Measurements from ENCODE around the gene PLCH2.

PLCH2 gene

DNA sequence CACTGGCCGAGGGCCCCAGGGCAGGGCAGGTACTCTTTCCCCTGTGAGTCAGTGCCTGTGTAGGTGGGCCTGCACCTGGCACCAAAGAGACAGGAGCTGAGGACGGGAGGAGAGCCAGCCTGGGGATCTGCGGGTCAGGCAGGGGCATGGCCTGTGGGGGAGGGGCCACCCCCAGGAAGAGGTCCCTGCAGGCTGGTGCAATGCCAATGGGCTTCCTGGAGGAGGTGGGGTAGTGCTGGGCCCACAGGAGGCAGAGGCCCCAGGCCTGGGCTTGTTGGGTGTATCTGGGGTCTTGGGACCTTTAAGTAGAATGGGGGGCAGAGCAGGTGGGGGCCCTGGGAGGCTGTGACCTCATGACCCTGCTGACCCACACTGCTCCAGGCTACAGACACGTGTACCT is 23.2 kb downstream of the PLCH2 start:
- no peak for DNase-seq (ENCODE audit: low read depth)

GRCh38 chr1:2499986-2500596 is 24.0 kb downstream of the PLCH2 start:
- DNase-seq (ENCODE audit: low read depth), result no peak

- DNase-seq (ENCODE audit: low read depth), result no peak
Measured at GRCh38 chr1:2501041-2501819, 25.1 kb downstream of the PLCH2 start.

GRCh38 chr1:2501820-2502119 is 25.7 kb downstream of the PLCH2 start:
- no peak for DNase-seq (ENCODE audit: low read depth)

DNA sequence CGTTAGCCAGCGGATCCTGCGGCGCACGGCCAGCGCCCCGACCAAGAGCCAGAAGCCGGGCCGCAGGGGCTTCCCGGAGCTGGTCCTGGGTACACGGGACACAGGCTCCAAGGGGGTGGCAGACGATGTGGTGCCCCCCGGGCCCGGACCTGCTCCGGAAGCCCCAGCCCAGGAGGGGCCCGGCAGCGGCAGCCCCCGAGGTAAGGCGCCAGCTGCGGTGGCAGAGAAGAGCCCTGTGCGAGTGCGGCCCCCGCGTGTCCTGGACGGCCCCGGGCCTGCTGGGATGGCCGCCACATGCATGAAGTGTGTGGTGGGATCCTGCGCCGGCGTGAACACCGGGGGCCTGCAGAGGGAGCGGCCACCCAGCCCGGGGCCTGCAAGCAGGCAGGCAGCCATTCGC is 26.1 kb downstream of the PLCH2 start:
- DNase-seq (ENCODE audit: low read depth), result no peak

- DNase-seq (ENCODE audit: low read depth), result no peak
Measured at GRCh38 chr1:2502661-2503553, 26.8 kb downstream of the PLCH2 start.

DNA sequence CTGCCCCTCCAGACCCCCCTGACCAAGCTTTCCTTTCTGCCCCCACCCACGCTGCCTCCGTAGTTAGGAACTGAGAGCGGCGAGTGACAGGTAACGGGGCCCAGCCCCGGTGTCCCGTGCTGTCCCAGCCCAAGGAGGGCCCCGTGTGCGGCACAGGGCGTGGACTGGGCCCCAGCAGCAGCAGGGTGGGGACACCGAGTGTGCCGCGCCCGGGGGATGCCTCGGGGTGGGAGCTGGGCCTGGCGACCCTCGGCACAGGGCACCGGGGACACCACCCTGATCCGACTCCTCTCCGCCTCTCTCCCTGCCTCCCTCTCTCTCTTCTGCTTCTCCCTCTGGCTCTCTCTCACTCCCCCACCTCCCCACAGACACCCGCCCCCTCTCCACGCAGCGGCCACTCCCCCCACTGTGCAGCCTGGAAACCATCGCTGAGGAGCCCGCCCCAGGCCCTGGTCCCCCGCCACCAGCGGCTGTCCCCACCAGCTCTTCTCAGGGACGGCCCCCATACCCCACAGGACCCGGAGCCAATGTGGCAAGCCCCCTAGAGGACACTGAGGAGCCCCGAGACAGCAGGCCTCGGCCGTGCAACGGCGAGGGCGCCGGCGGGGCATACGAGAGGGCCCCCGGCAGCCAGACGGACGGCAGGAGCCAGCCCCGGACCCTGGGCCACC is 27.6 kb downstream of the PLCH2 start:
- DNase-seq (ENCODE audit: low read depth), result no peak

- no peak for DNase-seq (ENCODE audit: low read depth)
Measured at GRCh38 chr1:2504225-2504948, 28.3 kb downstream of the PLCH2 start.

DNA sequence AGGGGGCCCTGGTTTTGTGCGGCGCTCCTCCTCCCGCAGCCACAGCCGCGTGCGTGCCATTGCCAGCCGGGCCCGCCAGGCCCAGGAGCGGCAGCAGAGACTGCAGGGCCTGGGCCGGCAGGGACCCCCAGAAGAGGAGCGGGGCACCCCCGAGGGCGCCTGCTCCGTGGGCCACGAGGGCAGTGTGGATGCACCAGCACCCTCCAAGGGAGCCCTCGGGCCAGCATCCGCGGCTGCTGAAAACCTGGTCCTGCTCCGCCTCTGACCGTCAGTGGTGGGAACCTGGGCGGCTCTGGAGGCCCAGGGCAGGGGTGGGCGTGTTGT is 28.8 kb downstream of the PLCH2 start:
- no peak for DNase-seq (ENCODE audit: low read depth)

GRCh38 chr1:2505461-2505994 is 29.4 kb downstream of the PLCH2 start:
- DNase-seq (ENCODE audit: low read depth), result no peak

- DNase-seq (ENCODE audit: low read depth), result no peak
Measured at GRCh38 chr1:2506007-2506860, 30.1 kb downstream of the PLCH2 start.

GRCh38 chr1:2506901-2507565 is 30.9 kb downstream of the PLCH2 start:
- no peak for DNase-seq (ENCODE audit: low read depth)

GRCh38 chr1:2507744-2508155 is 31.7 kb downstream of the PLCH2 start:
- no peak for DNase-seq (ENCODE audit: low read depth)

DNA sequence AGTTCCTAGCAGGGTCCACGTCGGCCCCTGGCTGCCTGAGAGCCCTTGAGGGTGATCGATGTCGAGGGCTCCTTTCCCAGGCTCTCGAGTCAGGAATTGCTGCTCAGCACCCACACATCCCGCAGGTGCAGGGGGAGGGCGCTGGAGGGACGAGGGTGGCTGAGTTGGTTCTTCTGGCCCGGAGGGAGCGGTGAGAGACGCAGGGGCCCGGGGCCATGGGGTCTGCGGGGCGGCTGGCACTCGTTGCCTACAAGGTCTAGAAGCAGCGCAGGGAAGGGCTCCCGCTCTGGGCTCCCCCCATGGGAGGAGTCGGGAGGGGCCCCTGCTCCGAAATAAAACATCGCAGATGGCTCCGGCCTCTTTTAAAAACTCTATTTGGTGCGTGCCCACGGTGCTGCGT is 32.1 kb downstream of the PLCH2 start:
- no peak for DNase-seq (ENCODE audit: low read depth)

GRCh38 chr1:2508751-2509150 is 32.7 kb downstream of the PLCH2 start:
- DNase-seq (ENCODE audit: low read depth), result no peak

GRCh38 chr1:2509589-2509988 is 33.5 kb downstream of the PLCH2 start:
- no peak for DNase-seq (ENCODE audit: low read depth)

DNA sequence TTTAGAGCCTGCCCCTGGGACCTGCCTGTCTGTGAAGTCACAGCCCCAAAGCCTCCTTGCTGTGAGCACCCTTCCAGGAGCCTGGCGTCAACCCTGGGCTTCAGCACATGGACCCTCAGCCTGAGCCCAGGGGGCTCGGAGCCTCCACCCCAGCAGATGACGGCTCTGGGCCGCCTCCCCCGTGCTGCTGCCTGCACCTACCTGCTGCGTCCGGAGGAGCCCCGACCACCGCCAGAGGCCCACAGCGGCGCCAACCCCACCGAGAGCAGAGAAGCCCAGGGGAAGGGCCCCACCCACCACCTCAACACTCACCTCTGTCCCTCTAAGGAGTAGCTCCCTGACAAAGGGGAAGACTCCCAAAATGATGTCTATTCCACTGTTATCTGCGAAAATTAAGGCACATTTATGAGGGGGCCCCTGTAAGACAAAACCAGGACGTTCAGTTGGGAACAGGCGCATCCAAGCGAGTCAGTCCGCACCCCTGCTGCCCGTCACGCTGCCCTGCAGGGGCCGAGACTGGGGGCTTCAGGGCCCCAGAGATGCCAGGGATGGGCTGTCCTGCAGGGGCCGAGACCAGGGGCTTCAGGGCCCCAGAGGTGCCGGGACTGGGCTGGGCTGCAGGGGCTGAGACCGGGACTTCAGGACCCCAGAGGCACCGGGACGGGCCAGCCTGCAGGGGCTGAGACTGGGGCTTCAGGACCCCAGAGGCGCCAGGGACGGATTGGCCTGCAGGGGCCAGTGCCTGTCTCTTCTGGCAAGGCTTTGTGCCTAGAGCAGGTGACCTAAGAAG is 34.5 kb downstream of the PLCH2 start:
- DNase-seq (ENCODE audit: low read depth), result no peak

DNA sequence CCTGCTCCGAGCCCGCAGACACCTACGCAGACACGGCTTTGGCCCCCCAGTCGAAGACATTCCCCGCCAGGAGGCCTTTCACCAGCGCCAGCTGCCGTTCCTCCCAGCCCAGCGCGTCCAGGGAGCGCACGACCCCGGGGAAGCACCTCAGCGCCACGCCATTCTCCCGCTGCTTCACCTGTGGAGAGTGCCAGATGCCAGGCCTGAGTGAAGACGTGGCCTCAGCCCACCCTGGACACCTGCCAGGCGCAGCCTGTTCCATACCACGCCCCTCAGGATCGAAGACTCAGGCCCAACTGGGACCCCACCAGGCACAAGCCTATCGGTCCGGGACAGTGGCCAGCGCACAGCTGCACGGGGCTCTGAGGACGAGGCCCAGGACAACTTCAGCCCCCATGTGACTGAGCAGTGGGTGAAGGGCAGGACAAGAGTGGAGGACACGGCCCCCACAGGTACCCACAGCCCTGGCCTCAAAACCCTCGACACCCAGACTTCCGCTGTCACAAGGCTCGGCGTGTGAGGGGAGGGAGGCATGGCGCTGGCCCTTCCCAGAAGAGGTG is 36.9 kb downstream of the PLCH2 start:
- no peak for DNase-seq (ENCODE audit: low read depth)
